Stimulated activated CD4-positive, alpha-beta T cell treated with anti-CD3 and anti-CD28 coated beads, TNF-alpha, amount 100 ng/mL, for 1 hour (primary cell): ENCODE results near the gene HSFX4.
"Not testable (repeated sequence)": the region's sequence is repeated elsewhere in the genome, so short reads cannot be mapped to it uniquely, and the experiment has no call there.

Source experiments
- DNase-seq, 3 donors: peaks; one replicate each; pipeline ENCODE4 v3.0.0-alpha.2; 2020; ENCODE audit warnings: low read depth in 3 of 3, low spot score in 1 of 3

The HSFX4 gene, protein sequence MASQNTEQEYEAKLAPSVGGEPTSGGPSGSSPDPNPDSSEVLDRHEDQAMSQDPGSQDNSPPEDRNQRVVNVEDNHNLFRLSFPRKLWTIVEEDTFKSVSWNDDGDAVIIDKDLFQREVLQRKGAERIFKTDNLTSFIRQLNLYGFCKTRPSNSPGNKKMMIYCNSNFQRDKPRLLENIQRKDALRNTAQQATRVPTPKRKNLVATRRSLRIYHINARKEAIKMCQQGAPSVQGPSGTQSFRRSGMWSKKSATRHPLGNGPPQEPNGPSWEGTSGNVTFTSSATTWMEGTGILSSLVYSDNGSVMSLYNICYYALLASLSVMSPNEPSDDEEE

DNA sequence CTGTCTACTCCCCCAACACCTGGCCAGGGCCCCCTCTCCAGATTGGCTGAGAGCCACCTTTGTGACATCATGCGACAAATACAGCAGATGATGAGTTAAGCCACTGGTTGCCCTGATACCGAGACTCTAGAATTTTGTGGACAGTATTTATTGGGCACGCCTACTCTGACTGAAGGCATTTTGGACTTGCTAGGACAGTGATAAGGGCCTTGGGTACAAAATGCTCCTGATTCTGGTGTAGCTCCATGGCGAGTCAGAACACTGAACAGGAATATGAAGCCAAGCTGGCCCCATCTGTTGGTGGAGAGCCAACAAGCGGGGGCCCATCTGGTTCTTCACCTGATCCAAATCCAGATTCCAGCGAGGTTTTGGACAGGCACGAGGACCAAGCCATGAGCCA, at the start of gene HSFX4:
HSFX4 (plus strand) TSS at position 174 of the 400 bp plus-strand sequence; CDS start at position 246, 72 bp downstream.
- not testable (repeated sequence) for DNase-seq

DNA sequence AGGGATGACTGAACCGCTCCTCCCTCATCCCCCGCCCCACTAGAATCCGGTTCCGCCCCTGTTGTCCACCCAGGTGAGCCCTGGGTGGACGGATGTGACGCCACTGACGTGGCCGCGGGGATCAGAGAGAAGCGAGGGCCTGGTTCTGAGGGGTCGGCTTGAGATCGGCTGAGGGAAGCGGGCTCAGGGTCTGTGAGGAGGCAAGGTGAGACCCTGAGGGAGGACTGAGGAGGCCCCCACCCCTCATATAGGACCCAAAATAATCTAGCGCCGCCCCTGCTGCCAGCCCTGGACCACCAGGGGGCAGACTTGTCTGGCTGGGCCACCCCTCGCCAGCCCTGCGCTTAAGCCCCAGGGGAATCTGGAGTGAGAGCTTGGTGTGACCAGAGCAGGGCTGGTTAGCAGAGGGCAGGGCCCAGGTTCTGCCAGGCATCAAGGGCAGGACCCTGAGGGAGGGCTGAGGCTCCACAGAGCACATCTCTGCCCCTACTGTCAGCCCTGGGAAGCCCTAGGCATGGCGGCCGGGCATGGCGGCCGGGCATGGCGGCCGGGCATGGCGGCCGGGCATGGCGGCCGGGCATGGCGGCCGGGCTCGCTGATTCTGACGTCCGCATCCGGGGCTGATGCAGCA, 48.2 kb upstream of the HSFX4 start, which contains the start of gene MAGEA8:
MAGEA8 (plus strand) TSS at position 103 of the 631 bp plus-strand sequence. CDS start 3,090 bp downstream, outside the sequence.
- no peak for DNase-seq

DNA sequence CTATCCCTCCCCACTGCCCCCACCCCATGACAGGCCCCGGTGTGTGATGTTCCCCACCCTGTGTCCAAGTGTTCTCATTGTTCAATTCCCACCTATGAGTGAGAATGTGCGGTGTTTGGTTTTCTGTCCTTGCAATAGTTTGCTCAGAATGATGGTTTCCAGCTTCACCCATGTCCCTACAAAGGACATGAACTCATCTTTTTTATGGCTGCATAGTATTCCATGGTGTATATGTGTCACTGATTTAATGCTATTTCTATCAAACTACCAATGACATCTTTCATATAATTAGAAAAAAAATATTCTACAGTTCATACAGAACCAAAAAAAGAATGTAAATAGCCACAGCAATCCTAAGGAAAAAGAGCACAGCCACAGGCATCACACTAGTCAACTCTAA, 38.5 kb upstream of the HSFX4 start:
- not testable (repeated sequence) for DNase-seq

DNA sequence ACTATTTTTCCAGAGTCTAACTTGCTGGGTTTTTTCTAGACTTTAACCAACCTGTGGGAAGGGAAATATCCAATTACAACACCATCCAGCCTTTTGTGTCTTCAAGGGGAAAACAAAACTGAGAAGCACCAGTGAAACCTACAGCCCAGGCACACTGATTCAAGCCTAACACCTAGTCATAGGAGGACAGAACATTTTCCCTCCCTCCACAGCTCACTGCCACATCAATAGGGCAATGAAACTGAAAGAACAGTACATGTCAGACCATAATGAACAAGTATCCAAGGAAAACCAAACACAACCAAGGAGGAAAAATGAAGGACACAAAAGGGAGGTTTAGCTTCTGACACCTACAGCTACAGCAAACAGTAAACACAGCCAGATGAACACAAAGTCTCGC, 30.8 kb upstream of the HSFX4 start:
- no peak for DNase-seq

DNA sequence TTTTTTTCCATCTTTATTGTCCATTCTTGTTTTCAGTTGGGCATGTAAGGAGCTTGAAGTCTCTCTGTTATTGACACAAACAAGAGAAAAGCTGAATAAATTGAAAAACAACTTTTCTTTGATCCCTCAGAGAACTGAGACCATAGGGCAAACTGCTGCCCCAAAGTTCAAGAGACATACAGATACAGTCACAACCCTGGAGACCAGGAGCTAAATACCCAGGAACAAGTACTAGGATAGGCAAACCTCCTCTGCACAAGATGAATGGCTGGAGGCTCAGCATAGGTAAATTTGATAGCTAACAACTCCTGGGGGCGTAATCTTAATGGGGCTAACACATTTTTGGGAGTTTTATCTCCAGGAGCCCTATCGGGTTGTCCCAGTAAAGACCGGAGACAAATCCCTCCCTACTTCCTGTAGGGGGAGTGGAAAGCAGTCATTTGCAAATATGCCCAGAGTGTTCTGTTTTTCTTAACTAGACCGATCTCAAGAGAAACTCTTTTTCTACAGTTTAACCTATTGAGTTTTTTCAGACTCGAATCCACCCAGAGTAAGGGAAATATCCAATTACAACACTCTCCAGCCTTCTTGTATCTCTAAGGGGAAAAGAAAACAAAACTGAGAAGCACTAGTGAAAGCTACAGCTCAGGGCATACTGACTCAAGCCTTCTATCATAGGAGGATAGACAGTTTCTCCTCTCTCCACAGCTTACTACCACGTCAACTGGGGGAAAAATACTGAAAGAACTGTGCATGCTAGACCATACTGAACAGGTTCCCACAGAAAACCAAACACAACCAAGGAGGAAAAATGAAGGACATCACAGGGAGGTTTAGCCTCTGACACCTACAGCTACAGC, 25.3 kb upstream of the HSFX4 start:
- DNase-seq: no peak

DNA sequence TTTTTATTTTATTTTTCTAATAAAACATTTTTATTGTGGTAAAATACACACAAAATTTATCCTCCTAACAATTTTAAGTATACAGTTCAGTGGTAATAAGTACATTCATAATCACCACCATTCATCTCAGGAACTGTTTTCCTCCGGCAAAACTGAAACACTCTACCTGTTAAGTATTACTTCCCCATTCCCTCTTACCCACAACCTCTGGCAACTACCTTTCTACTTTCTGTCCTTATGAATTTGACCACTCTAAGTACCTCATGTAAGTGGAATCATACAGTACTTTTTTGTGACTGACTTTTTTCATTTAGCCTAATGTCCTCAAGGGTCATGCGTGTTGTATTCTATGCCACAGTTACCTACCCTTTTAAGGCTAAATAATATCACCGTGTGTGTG, 21.1 kb upstream of the HSFX4 start:
- no peak for DNase-seq

DNA sequence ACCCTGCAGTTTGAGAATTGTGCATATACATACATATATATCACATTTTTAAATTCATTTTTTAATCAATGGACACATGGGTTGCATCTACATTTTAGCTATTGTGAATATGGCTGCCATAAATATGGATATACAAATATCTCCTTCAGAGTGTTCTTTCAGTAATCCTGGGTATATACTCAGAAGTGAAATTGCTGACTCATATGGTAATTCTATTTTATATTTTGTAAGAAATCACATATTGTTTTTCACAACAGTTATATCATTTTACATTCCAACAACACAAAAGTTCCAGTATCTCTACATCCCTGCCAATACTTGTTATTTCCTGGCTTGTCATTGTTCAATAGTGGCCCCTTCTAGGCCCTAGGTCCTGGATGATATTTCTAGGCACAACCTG, 20.6 kb upstream of the HSFX4 start:
- DNase-seq: no peak

DNA sequence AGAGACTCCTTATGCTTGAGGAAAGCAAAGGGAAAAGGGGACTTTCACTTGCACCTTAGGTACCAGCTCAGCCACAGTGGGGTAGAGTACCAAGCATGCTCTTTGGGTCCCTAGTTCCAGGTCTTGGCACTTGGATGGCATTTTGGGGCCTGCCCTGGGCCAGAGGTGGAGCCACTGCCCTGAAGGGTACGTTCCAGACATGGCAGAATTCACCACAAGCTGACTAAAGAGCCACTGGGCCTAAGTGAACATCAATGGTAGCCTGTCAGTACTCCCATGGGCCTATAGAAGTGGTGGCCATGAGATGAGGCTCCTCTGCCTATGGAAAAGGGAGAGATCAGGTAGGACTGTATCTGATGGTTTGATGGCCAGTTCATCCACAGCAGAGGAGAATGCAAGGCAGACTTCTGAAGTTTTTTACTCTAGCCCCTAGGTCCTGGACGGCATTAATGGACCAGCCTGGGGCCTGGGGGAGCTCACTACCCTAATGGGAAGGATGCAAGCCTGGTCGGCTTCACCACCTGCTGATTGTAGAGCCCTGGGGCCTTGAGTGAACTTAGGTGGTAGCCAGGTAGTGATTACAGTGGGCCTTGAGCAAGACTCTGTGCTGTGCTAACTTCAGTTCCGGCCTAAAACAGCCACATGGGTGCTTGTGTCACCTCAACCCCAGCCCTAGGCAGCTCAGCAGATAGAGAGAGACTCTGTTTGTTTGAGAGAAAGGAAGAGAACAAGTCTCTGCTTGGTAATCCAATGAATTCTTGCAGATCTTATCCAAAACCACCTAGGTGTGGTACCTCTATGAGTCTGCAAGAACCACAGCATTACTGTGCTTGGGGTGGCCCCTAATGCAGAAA, 19.8 kb upstream of the HSFX4 start:
- no peak for DNase-seq

DNA sequence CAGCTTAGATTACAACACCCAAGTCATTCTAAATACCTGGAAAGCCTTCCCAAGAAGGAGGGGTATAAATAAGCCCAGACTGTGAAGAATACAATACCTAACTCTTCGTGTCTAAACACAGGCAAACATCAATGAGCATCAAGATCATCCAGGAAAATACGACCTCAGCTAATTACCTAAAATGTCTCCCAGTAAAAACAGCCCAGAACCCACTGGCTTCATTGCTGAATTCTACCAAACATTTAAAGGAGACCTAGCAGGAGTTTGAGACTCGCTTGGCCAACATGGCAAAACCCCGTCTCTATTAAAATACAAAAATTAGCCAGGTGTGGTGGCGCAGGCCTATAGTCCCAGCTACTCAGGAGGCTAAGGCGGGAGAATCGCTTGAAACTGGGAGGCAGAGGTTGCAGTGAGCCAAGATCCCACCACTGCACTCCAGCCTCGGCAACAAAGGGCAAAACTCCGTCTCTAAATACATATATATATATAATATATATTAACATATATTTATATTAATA, 19.1 kb upstream of the HSFX4 start:
- DNase-seq: no peak

DNA sequence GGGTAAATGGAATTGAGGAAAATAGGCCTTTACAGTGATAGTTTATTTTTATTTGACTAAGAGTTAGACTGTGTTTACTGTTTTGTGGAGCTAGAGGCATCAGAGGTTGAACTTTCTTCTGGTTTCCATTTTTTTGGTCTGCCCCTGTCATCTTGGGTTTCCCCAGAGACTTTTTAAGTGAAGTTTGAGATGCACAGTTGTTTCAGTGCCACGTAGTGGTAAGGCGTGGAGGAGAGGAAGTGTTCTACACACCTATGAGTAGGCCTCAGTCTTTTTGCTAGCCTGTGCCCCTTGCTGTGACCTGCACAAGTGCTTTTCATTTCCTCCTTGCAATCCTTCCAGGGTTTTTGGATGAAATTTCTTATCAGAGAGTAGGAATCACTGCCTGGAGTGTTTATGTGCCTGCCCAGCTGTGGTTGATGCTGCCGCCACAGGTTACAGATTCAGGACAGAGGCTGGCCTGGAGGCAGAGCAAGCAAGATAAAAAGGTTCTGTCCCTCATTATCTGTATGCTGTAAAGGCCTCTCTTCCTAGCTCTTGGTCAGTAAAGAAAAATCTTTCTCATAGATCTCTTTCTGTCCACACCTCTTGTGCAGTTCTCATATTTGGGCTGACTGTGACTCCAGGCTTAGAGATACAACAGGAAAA, 12.5 kb upstream of the HSFX4 start:
- no peak for DNase-seq

DNA sequence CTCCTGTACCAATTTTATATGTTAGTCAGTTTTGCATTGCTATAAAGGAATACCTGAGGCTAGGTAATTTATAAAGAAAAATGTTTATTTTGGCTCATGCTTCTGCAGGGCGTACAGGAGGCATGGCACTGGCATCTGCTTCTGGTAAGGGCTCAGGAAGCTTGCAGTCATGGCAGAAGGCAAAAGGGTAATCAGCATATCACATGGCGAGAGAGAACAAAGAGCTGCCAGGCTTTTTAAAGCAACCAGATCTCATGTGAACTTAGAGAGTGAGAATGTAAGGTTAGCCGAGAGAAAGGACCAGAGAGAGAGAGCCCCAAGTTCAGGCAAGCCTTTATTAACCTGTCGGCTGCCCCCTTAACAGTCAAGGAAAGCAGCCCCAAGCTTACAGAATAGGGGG, 5.5 kb upstream of the HSFX4 start:
- DNase-seq: not testable (repeated sequence)

DNA sequence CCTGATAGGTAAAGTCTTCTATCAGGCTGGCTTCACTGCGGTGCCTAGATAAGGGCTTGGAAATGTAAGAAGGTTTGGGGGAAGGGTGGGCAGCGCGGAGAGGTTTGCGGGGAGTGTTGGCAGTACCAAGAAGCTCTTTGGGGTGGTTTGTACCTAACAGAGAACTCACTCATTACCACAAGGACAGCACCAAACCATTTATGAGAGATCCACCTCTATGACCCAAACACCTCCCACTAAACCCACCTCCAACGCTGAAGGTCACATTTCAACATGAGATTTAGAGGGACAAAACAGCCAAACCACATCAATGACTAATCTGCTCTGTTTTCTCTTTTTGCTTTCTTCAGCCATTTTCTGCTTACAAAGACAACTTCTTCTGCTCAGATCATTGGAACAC, 4.9 kb upstream of the HSFX4 start:
- not testable (repeated sequence) for DNase-seq

DNA sequence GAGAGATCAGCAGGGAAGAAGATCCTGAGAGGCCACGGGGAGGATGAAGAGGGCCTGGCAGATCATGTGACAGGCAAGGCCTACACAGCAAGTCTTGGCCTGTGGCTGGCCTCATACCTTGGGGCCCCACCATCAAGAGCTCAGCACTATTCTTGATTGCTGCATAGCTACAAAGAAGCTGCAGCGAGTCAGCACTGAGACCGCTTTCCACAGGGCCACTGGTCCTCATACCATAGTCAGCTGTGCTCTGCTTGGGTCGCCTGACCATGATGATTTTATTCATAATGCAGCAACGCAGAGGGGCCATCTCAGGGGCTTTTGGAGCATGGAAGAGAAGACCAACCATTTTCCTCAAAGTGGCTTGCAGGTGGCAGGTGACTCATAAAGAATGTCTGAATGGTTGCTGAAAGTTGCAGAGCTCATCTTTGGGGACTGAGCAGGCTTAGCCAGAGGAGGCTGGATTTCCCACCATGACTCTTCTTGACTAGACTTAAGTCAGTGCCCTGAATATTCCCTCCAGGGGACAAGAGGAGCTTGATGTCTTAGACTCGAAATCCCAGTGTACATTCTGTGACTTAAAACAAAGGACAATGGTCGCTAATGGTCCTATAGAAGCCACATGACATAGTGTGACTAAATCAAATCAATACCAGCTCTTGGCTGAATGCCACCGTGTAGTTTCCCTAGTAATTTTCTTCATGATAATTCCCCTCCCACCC, 2.0 kb upstream of the HSFX4 start:
- not testable (repeated sequence) for DNase-seq

DNA sequence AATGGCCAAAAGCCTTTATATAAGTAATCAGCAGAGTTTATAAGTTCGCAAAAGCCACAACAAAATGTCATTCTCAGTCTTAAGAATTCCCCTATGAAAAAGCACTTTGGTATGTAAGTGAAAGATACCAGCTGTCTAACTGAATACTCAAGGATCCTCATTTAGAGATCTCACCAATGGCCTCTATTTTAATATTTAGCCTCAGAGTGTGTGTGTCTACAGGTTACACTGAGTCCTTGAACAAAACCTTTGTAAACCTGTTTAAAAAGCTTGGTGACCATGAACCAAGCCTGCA, 1.5 kb upstream of the HSFX4 start:
- not testable (repeated sequence) for DNase-seq

DNA sequence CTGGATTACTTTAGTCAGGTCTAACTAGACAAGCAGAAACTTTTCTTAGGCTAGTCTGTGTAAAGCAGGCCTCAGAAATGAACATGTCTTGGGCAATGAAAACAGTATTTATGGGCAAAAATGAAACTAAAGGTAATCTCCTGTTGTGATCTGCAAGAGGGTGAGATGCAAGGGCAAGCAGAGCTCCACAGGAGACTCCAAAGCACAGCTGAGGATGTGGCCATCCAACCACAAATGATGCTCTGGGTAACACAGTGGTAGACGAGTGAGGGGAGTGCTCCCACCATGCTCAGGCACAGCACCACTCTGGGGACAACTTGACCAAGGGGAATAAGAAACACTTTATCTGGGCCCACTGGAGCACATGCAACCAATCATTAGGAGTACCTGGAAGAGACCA, 738 bp upstream of the HSFX4 start:
- not testable (repeated sequence) for DNase-seq

DNA sequence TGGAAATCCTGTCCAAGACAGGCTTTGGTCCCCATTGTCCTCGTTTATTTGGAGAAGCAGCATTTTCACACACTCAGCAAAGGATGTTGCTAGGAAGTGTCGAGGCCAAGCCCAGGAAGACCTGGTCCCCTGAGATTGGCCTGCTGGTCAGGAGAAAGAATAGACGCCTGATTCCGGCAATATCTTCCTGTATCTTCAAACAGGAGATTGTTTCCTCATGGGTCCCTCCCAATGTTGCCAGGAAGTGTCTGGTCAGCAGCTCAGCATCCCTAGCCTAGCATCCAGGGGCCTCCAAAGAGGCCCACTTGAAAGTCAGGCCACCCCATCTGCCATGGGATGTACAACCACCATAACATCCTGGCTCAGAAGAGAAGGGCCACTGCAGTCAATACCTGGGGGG, 2.0 kb downstream of the HSFX4 start:
- DNase-seq: not testable (repeated sequence)

DNA sequence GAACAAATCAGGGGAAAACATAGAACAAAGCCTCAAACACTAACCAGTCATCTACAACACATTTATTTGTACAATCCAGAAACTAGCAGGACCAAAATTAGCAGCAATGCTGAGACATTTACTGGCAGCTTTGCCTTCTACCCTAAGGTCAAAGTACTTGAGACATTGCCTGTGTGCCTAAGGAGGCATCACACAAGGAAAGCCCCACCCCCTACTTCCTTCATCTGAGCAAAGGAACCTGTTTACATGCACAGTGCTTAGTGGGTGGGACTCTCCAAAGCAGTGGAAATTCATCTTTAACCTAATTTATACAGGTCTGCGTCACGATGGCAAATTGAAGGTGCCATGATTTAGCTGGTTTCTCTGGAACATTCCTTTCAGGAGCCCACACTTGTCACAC, 2.8 kb downstream of the HSFX4 start:
- not testable (repeated sequence) for DNase-seq

DNA sequence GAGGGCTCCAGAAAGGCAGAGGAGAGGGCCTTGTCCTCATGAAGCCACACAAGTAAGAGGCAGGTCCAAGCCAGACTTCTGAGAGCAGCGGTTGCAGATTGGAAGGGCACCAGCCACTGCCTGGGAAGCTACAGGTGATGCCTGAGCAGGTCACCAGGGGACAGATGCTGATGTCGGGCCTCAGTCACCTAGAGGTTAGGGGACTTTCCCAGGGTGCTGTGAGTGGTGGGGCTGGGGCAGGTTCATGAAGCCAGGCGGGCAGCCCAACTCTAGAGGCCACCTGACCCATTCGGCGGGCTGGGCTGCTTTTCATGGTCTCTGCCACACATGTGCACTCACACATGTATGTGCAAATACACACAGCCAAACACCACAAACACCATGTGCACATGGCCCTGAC, 3.6 kb downstream of the HSFX4 start:
- not testable (repeated sequence) for DNase-seq

DNA sequence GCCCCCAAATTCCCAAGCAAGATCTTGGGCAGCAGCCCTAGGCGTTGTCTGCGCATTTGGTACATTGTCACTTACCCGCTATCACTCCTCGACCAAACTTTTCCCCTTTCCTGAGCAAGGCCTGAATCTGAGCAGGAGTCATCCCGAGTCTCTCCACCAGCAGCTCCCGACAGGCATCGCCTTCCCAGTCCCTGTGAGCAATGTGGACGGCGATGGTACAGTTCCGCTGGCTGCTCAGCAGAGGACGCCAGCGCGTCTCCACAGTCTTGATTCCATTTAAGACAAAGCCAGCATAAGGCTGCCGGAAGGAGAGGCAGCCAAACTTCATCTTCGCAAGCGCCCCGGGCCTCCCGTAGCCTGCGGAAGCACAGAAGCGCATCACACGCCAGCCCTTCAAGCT, 4.2 kb downstream of the HSFX4 start:
- not testable (repeated sequence) for DNase-seq

DNA sequence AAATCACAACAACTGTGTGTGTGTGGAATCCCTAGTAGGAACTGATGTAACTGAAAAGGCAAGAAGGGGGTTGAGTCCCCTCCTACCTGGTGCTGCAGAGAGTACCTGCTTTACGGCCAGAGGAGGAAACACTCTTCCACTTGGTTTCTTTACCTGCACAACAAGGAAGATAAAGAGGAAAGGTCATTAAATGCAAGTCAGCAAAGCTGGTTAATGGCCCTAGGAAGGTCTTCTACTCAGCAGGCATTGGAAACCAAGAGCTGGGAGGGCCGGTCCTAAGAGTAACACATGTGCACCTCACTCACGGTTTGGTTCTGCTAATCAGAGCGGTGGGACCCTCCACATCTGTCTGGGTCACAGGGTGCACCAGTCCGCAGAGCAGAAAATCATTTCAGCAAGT, 8.0 kb downstream of the HSFX4 start:
- not testable (repeated sequence) for DNase-seq
